ENCODE results near the gene PNKD.

PNKD gene

DNA sequence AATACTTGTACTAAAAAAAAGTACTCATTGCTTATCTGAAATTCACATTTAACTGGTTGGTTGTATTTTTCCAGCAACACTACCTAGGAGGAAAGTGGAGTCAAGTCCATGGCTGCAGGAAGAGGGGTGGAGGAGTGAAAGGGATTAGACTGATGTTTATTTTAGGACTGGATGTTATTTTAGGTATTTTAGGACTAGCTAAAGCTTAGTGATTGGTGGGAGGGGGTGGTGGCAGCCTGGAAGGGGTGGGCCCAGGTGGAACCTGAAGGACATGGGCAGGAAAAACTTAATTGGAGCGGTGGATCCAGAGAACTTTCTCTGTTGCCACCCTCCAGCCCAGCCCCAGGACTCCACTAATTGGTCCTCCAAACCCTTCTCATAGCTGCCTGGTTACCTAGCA lies 25.9 kb downstream of the PNKD start:
- TF ChIP-seq, protein P1, sequence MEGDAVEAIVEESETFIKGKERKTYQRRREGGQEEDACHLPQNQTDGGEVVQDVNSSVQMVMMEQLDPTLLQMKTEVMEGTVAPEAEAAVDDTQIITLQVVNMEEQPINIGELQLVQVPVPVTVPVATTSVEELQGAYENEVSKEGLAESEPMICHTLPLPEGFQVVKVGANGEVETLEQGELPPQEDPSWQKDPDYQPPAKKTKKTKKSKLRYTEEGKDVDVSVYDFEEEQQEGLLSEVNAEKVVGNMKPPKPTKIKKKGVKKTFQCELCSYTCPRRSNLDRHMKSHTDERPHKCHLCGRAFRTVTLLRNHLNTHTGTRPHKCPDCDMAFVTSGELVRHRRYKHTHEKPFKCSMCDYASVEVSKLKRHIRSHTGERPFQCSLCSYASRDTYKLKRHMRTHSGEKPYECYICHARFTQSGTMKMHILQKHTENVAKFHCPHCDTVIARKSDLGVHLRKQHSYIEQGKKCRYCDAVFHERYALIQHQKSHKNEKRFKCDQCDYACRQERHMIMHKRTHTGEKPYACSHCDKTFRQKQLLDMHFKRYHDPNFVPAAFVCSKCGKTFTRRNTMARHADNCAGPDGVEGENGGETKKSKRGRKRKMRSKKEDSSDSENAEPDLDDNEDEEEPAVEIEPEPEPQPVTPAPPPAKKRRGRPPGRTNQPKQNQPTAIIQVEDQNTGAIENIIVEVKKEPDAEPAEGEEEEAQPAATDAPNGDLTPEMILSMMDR (IDR thresholded peaks at IDR 0.05; ENCODE audit: low read depth, low read length): no peak
- no peak for TF ChIP-seq POLR2A (IDR thresholded peaks at IDR 0.05; ENCODE audit: extremely low read depth, insufficient read length)
- TF ChIP-seq, protein P2, sequence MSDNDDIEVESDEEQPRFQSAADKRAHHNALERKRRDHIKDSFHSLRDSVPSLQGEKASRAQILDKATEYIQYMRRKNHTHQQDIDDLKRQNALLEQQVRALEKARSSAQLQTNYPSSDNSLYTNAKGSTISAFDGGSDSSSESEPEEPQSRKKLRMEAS (IDR thresholded peaks at IDR 0.05; ENCODE audit: low read depth, low read length): no peak
- TF ChIP-seq MYC (IDR thresholded peaks at IDR 0.05; ENCODE audit: low read depth, low read length): no peak
- no peak for DNase-seq (ENCODE audit: low read depth)
- H3K4me3 ChIP-seq (ENCODE audit: low read depth, low read length): no peak overlapping the region

DNA sequence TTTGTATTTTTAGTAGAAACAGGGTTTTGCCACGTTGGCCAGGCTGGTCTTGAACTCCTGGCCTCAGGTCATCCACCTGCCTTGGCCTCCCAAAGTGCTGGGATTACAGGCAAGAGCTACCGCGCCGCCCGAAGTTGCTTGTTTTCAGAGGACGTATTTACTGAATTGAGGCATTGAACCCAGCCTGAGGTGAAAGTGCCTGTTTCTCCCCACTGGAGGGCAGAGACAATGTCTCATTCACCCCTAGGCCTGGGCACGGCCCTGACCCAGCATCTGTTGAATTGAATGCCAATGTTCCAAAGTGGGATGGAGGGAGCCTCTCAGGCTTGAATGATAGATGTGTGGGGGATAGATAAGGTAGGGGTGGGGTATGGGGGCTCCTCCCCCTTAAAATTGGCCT lies 26.5 kb downstream of the PNKD start:
- H3K4me3 ChIP-seq (ENCODE audit: low read depth, low read length): no peak overlapping the region
- no peak for DNase-seq (ENCODE audit: low read depth)
- TF ChIP-seq POLR2A (IDR thresholded peaks at IDR 0.05; ENCODE audit: extremely low read depth, insufficient read length): no peak
- TF ChIP-seq, protein P2 (IDR thresholded peaks at IDR 0.05; ENCODE audit: low read depth, low read length): no peak
- no peak for TF ChIP-seq MYC (IDR thresholded peaks at IDR 0.05; ENCODE audit: low read depth, low read length)
- TF ChIP-seq, protein P1 (IDR thresholded peaks at IDR 0.05; ENCODE audit: low read depth, low read length): no peak

DNA sequence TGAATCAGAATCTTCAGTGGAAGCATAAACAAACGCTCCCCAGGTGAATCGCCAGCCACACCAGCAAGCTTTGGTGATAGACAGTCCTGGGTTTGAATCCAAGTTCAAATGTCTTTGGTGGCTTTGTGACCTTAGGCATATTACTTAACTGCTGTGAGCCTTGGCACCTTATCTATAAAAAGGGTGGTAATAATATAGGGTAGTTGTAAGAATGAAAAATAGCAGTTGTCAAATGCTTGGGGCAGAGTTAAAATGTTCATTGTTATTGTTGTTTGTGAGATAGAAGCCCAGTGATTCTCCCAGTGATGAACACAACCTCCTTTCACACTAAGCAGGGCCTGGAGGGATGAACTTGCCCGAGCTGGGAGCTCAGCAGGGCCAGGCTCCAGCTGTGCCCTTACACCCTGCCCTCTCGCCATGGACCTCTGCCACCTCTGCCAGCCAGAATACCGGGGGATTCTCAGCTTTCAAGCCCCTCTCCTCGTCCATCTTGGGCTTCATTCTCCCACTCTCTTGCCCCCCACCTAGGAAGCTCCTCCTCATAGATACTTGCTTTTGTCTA lies 28.1 kb downstream of the PNKD start:
- TF ChIP-seq, protein P2 (IDR thresholded peaks at IDR 0.05; ENCODE audit: low read depth, low read length): no peak
- TF ChIP-seq, protein P1 (IDR thresholded peaks at IDR 0.05; ENCODE audit: low read depth, low read length): no peak
- no peak for TF ChIP-seq MYC (IDR thresholded peaks at IDR 0.05; ENCODE audit: low read depth, low read length)
- TF ChIP-seq POLR2A (IDR thresholded peaks at IDR 0.05; ENCODE audit: extremely low read depth, insufficient read length): no peak
- DNase-seq (ENCODE audit: low read depth): no peak
- no peak overlapping the region for H3K4me3 ChIP-seq (ENCODE audit: low read depth, low read length)

DNA sequence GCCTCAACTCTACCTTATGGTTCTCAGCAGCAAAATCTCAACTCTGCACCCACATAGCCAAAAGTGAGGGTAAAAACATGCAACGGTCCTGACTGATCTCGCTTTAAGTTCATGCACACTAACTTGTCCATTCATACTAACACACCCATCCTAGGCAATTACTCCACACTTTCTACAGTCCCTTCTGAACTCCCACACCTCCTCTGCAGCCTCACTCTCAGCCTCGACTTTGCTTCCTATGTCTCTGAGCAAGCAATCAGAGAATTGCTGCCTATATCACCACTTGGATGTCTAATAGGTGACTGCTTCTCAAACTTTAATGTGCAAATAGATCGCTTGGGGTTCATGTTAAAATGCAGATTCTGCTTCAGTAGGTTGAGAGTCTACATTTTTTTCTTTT lies 29.8 kb downstream of the PNKD start:
- TF ChIP-seq, protein P2 (IDR thresholded peaks at IDR 0.05; ENCODE audit: low read depth, low read length): no peak
- TF ChIP-seq, protein P1 (IDR thresholded peaks at IDR 0.05; ENCODE audit: low read depth, low read length): no peak
- TF ChIP-seq MYC (IDR thresholded peaks at IDR 0.05; ENCODE audit: low read depth, low read length): no peak
- TF ChIP-seq POLR2A (IDR thresholded peaks at IDR 0.05; ENCODE audit: extremely low read depth, insufficient read length): no peak
- no peak overlapping the region for H3K4me3 ChIP-seq (ENCODE audit: low read depth, low read length)
- no peak for DNase-seq (ENCODE audit: low read depth)

DNA sequence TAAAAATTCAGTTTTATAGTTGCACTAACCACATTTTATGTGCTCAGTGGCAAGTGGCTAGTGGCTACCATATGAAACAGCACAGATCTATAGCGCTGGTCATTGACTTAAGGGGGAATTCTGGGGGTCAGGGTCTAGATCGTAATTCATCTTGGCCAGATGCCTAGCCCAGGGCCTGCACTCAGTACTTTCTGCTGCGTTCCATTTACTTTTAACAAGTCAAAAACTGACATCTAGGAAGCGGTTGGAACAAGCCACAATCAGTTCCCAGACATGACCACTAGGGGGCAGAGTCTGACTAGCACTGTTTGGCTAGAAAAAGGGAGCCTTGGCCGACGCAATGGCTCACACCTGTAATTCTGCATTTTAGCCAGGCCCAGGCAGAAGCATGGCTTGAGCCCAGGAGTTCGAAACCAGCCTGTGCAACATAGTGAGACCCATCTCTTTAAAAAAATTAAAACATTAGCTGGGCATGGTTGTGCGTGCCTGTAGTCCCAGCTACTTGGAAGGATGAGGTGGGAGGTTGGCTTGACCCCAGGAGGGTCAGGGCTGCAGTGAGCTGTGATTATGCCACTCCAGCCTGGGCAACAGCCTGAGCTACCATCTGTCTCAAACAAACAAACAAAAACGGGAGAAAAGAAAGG lies 31.0 kb downstream of the PNKD start:
- no peak overlapping the region for H3K4me3 ChIP-seq (ENCODE audit: low read depth, low read length)
- DNase-seq (ENCODE audit: low read depth): peak; percentile 95
- TF ChIP-seq MYC (IDR thresholded peaks at IDR 0.05; ENCODE audit: low read depth, low read length) (peak; percentile 55), POLR2A (IDR thresholded peaks at IDR 0.05; ENCODE audit: extremely low read depth, insufficient read length) (no peak)
- TF ChIP-seq, protein P1 (IDR thresholded peaks at IDR 0.05; ENCODE audit: low read depth, low read length): peak; percentile 94
- TF ChIP-seq, protein P2 (IDR thresholded peaks at IDR 0.05; ENCODE audit: low read depth, low read length): no peak

Measured in NB4 (cell line).